ENCODE data around the gene NCCRP1. TPM values are rescaled to one million over a fixed set of nuclear protein-coding genes. Genes with fewer than 3 reads are reported as not detected.

Gene NCCRP1
- total RNA-seq, 1 donor from 2014 or later: not detected

- DNase-seq: peak; percentile 27
These were observed 30.0 kb upstream of the NCCRP1 start for GRCh38 chr19:39166571-39167391.

- no peak for DNase-seq
These were observed 29.1 kb upstream of the NCCRP1 start for GRCh38 chr19:39167461-39168257.

- no peak for DNase-seq
These were observed 28.3 kb upstream of the NCCRP1 start for GRCh38 chr19:39168258-39169142.

GRCh38 chr19:39169143-39169810 lies 27.5 kb upstream of the NCCRP1 start:
- DNase-seq: no peak

- DNase-seq: no peak
These were observed 26.2 kb upstream of the NCCRP1 start for GRCh38 chr19:39170386-39171231.

GRCh38 chr19:39171479-39172465 lies 25.0 kb upstream of the NCCRP1 start:
- DNase-seq: no peak

GRCh38 chr19:39172700-39173501 lies 23.9 kb upstream of the NCCRP1 start:
- no peak for DNase-seq

GRCh38 chr19:39173502-39173991 lies 23.2 kb upstream of the NCCRP1 start:
- no peak for DNase-seq

GRCh38 chr19:39174142-39174541 lies 22.6 kb upstream of the NCCRP1 start:
- DNase-seq: no peak

- no peak for DNase-seq
These were observed 21.9 kb upstream of the NCCRP1 start for GRCh38 chr19:39174558-39175544.

- no peak for DNase-seq
These were observed 21.2 kb upstream of the NCCRP1 start for GRCh38 chr19:39175564-39175963.

- DNase-seq: no peak
These were observed 19.6 kb upstream of the NCCRP1 start for GRCh38 chr19:39177110-39177699.

- DNase-seq: no peak
These were observed 19.0 kb upstream of the NCCRP1 start for GRCh38 chr19:39177736-39178135.

GRCh38 chr19:39178296-39179006 lies 18.3 kb upstream of the NCCRP1 start:
- no peak for DNase-seq

- DNase-seq: no peak
These were observed 17.0 kb upstream of the NCCRP1 start for GRCh38 chr19:39179754-39180153.

GRCh38 chr19:39180749-39181148 lies 16.0 kb upstream of the NCCRP1 start:
- DNase-seq: no peak

All from dermis blood vessel endothelial cell (primary cell).